T-cell (primary cell): ENCODE results near the gene PRDM16. TPM values are rescaled to one million over a fixed set of nuclear protein-coding genes. Genes with fewer than 3 reads are reported as not detected.
A peak's percentile ranks its signal among the peaks of the same experiment; 100 is the strongest.
"Not testable (repeated sequence)": the region's sequence is repeated elsewhere in the genome, so short reads cannot be mapped to it uniquely, and the experiment has no call there.

Experiments used
- ATAC-seq, 4 experiments: fragments of 200-7000 bp in 3 of 4; fragments of 150-1000 bp in 1 of 4; cut with Tn5 transposase; replicated peaks in 1 of 4; 1 replicate in 3 of 4; 2 replicates in 1 of 4; pipeline ENCODE4 v1.10.0; 2021; ENCODE audit warnings: moderate library complexity in 3 of 4, mild to moderate bottlenecking in 2 of 4, moderate number of reproducible peaks in 1 of 4
- CTCF ChIA-PET, 2 donors: fragments of 300-600 bp; sonication (Branson Sonifier 250); formaldehyde crosslinking; loops; one replicate each; lab custom pipeline; 2022; ENCODE audit warnings: antibody characterized with exemption in 2 of 2; lab: Charles Lee
- POLR2A ChIA-PET, 2 donors: fragments of 300-600 bp; sonication (Branson Sonifier 250); formaldehyde crosslinking; loops; one replicate each; lab custom pipeline; 2022; ENCODE audit warnings: antibody characterized with exemption in 2 of 2; lab: Charles Lee
- DNase-seq, 35 experiments: peaks; one replicate each; pipeline versions ENCODE4 v3.0.0 to v3.0.0-alpha.2; 2013 to 2023
- H3K27ac ChIP-seq: one replicate; pipeline ENCODE4 v1.5.1; 2013; ENCODE audit warnings: low read length
- H3K27me3 ChIP-seq, 2 experiments: replicated peaks in 1 of 2; 1 replicate in 1 of 2; 2 replicates in 1 of 2; pipeline versions ENCODE4 v1.6.1 to v1.7.0; 2013; ENCODE audit warnings: low read length in 1 of 2, mixed read lengths in 1 of 2; ENCODE audit not compliant: control insufficient read depth in 2 of 2, insufficient read depth in 2 of 2; ENCODE audit errors: extremely low read depth in 1 of 2
- H3K36me3 ChIP-seq, 2 donors: 1 replicate in 1 of 2; 2 replicates in 1 of 2; pipeline versions ENCODE4 v1.6.1 to v1.7.0; 2013; ENCODE audit warnings: low read length in 1 of 2; ENCODE audit not compliant: control insufficient read depth in 2 of 2, insufficient read depth in 1 of 2; ENCODE audit errors: extremely low read depth in 1 of 2
- H3K4me1 ChIP-seq, 2 experiments: 1 replicate in 1 of 2; 2 replicates in 1 of 2; pipeline versions ENCODE4 v1.6.1 to v1.7.0; 2013; ENCODE audit warnings: low read length in 2 of 2, mixed read lengths in 1 of 2; ENCODE audit not compliant: insufficient read depth in 2 of 2, control insufficient read depth in 1 of 2; ENCODE audit errors: extremely low read depth in 1 of 2
- H3K4me3 ChIP-seq, 2 donors: 1 replicate in 1 of 2; 2 replicates in 1 of 2; pipeline versions ENCODE4 v1.5.1 to v1.7.0; 2013; ENCODE audit warnings: mild to moderate bottlenecking in 2 of 2, low read length in 1 of 2, moderate library complexity in 1 of 2; ENCODE audit not compliant: control insufficient read depth in 1 of 2; ENCODE audit errors: extremely low read depth in 1 of 2
- H3K9me3 ChIP-seq: 2 replicates; pipeline ENCODE4 v1.7.0; 2013
- H3K27ac Mint-ChIP-seq, 2 donors: one replicate each; pipeline ENCODE4 v1.8.0; 2020 to 2021; ENCODE audit warnings: mild to moderate bottlenecking in 2 of 2, mixed read lengths in 2 of 2
- H3K27me3 Mint-ChIP-seq, 2 donors: one replicate each; pipeline ENCODE4 v1.8.0; 2021 to 2022; ENCODE audit warnings: mixed read lengths in 2 of 2
- H3K36me3 Mint-ChIP-seq: one replicate; pipeline ENCODE4 v1.8.0; 2021; ENCODE audit warnings: mixed read lengths
- H3K4me1 Mint-ChIP-seq, 3 donors: one replicate each; pipeline ENCODE4 v1.8.0; 2020 to 2022; ENCODE audit warnings: mixed read lengths in 3 of 3, mild to moderate bottlenecking in 1 of 3
- H3K4me3 Mint-ChIP-seq, 3 donors: one replicate each; pipeline ENCODE4 v1.8.0; 2020 to 2022; ENCODE audit warnings: mild to moderate bottlenecking in 3 of 3, mixed read lengths in 3 of 3, moderate library complexity in 3 of 3
- H3K9me3 Mint-ChIP-seq, 3 donors: one replicate each; pipeline ENCODE4 v1.8.0; 2020 to 2022; ENCODE audit warnings: mixed read lengths in 3 of 3
- WGBS: methylation state at CpG from one replicate; pipeline ENCODE4 v1.1.5; 2013; ENCODE audit warnings: missing lambda C conversion rate; ENCODE audit not compliant: insufficient coverage; 5-methylcytosine and 5-hydroxymethylcytosine counted together
- total RNA-seq, 35 experiments: library from RNA in 6 of 35; stranded (reverse) in 6 of 35; fragments of 120-200 nt in 1 of 35; gene quantifications; one replicate each; pipeline versions ENCODE4 v1.2.1 to v1.2.4 and lab custom pipeline; 2013 to 2026

The PRDM16 gene
- total RNA-seq, 5 donors from 2014 or later (not counting 1 experiment from before 2014, with no cell fraction given): 0.15 to 0.70 (median 0.24) TPM; not detected in 1

- no peak for ATAC-seq
- Histone ChIP-seq H3K4me3 (no peak overlapping the region), H3K27ac (no peak overlapping the region), H3K36me3 (no peaks in the 10 kb centered on the region), H3K9me3 (no peaks in the 10 kb centered on the region), H3K4me1 (no peaks in the 10 kb centered on the region), H3K27me3 (peaks cover 0 to 33% of the 10 kb centered on the region in 2 experiments)
- no peak for DNase-seq
- ChIA-PET CTCF (no interaction called here), POLR2A (no interaction called here)
- H3K4me3 Mint-ChIP-seq: no peak overlapping the region
- 81% methylated on average over 14 of the region's 24 CpGs for WGBS
- H3K27me3 Mint-ChIP-seq: peaks cover 3 to 8% of the 10 kb centered on the region in 2 donors
- no peaks in the 10 kb centered on the region for H3K4me1 Mint-ChIP-seq
- H3K36me3 Mint-ChIP-seq: no peaks in the 10 kb centered on the region
- H3K9me3 Mint-ChIP-seq: no peaks in the 10 kb centered on the region
- H3K27ac Mint-ChIP-seq: no peak overlapping the region
Observed at GRCh38 chr1:3282656-3283430, 213.8 kb downstream of the PRDM16 start.

- no peaks in the 10 kb centered on the region for H3K9me3 ChIP-seq
- H3K4me1 ChIP-seq: no peaks in the 10 kb centered on the region
- ATAC-seq (no peak), DNase-seq (peak in 1 of 35 experiments; percentile 7)
- H3K27me3 ChIP-seq: peaks cover 0 to 30% of the 10 kb centered on the region in 2 experiments
- Mint-ChIP-seq H3K27ac (no peak overlapping the region), H3K27me3 (peaks cover 3 to 8% of the 10 kb centered on the region in 2 donors), H3K36me3 (no peaks in the 10 kb centered on the region), H3K4me3 (no peak overlapping the region), H3K9me3 (no peaks in the 10 kb centered on the region), H3K4me1 (no peaks in the 10 kb centered on the region)
- H3K36me3 ChIP-seq: no peaks in the 10 kb centered on the region
- 45% methylated on average over 21 of the region's 22 CpGs for WGBS
- H3K4me3 ChIP-seq: no peak overlapping the region
- no peak overlapping the region for H3K27ac ChIP-seq
- CTCF ChIA-PET: no interaction called here
- POLR2A ChIA-PET: no interaction called here
Observed at GRCh38 chr1:3283849-3284248, 214.8 kb downstream of the PRDM16 start.

GRCh38 chr1:3284691-3285090 lies 215.7 kb downstream of the PRDM16 start:
- Histone ChIP-seq H3K9me3 (no peaks in the 10 kb centered on the region), H3K36me3 (no peaks in the 10 kb centered on the region), H3K27ac (no peak overlapping the region), H3K4me1 (no peaks in the 10 kb centered on the region), H3K4me3 (no peak overlapping the region), H3K27me3 (peaks cover 0 to 32% of the 10 kb centered on the region in 2 experiments)
- 83% methylated on average over 15 of the region's 15 CpGs for WGBS
- Mint-ChIP-seq H3K27ac (no peak overlapping the region), H3K9me3 (no peaks in the 10 kb centered on the region), H3K36me3 (no peaks in the 10 kb centered on the region), H3K27me3 (peaks cover 3 to 8% of the 10 kb centered on the region in 2 donors), H3K4me1 (no peaks in the 10 kb centered on the region), H3K4me3 (no peak overlapping the region)
- ChIA-PET CTCF (no interaction called here), POLR2A (no interaction called here)
- ATAC-seq (no peak), DNase-seq (no peak)

GRCh38 chr1:3285106-3285740 lies 216.2 kb downstream of the PRDM16 start:
- Histone ChIP-seq H3K9me3 (no peaks in the 10 kb centered on the region), H3K4me1 (no peaks in the 10 kb centered on the region), H3K4me3 (no peak overlapping the region), H3K27me3 (peaks cover 0 to 29% of the 10 kb centered on the region in 2 experiments), H3K36me3 (no peaks in the 10 kb centered on the region), H3K27ac (no peak overlapping the region)
- ChIA-PET POLR2A (no interaction called here), CTCF (no interaction called here)
- H3K27me3 Mint-ChIP-seq: peaks cover 3 to 6% of the 10 kb centered on the region in 2 donors
- DNase-seq: no peak
- no peaks in the 10 kb centered on the region for H3K4me1 Mint-ChIP-seq
- 78% methylated on average over 18 of the region's 19 CpGs for WGBS
- no peaks in the 10 kb centered on the region for H3K9me3 Mint-ChIP-seq
- no peaks in the 10 kb centered on the region for H3K36me3 Mint-ChIP-seq
- H3K4me3 Mint-ChIP-seq: no peak overlapping the region
- no peak for ATAC-seq
- H3K27ac Mint-ChIP-seq: no peak overlapping the region

- H3K9me3 Mint-ChIP-seq, H3K4me3 Mint-ChIP-seq, H3K36me3 ChIP-seq, DNase-seq, H3K4me1 Mint-ChIP-seq, POLR2A ChIA-PET, H3K4me3 ChIP-seq, ATAC-seq, CTCF ChIA-PET, H3K9me3 ChIP-seq, H3K27ac Mint-ChIP-seq, H3K4me1 ChIP-seq, H3K27me3 Mint-ChIP-seq, H3K36me3 Mint-ChIP-seq, H3K27ac ChIP-seq: not testable (repeated sequence)
- H3K27me3 ChIP-seq: peaks cover 0 to 28% of the 10 kb centered on the region in 2 experiments
- 91% methylated on average over 18 of the region's 33 CpGs for WGBS
Observed at GRCh38 chr1:3287095-3287494, 218.1 kb downstream of the PRDM16 start.

- no peak for ATAC-seq
- ChIA-PET CTCF (no interaction called here), POLR2A (no interaction called here)
- Mint-ChIP-seq H3K9me3 (no peaks in the 10 kb centered on the region), H3K36me3 (no peaks in the 10 kb centered on the region), H3K27me3 (peaks cover 3 to 6% of the 10 kb centered on the region in 2 donors), H3K4me1 (no peaks in the 10 kb centered on the region), H3K4me3 (no peak overlapping the region), H3K27ac (no peak overlapping the region)
- Histone ChIP-seq H3K36me3 (no peaks in the 10 kb centered on the region), H3K4me3 (no peak overlapping the region), H3K27me3 (peaks cover 0 to 25% of the 10 kb centered on the region in 2 experiments), H3K9me3 (no peaks in the 10 kb centered on the region), H3K4me1 (no peaks in the 10 kb centered on the region), H3K27ac (no peak overlapping the region)
- DNase-seq: no peak
- WGBS: 87% methylated on average over 21 of the region's 25 CpGs
Observed at GRCh38 chr1:3287656-3288160, 218.7 kb downstream of the PRDM16 start.
